HG02840 (cell line): ENCODE measurements around the gene MTHFD2.
"Not testable (repeated sequence)": the region's sequence is repeated elsewhere in the genome, so short reads cannot be mapped to it uniquely, and the experiment has no call there.

Experiments used
- ATAC-seq: cut with Tn5 transposase; IDR thresholded peaks from one replicate; pipeline ENCODE4 v1.9.1; 2021; ENCODE audit warnings: mild to moderate bottlenecking, moderate library complexity, moderate number of reproducible peaks; ENCODE audit not compliant: unreplicated experiment, low FRiP score

Gene MTHFD2

DNA sequence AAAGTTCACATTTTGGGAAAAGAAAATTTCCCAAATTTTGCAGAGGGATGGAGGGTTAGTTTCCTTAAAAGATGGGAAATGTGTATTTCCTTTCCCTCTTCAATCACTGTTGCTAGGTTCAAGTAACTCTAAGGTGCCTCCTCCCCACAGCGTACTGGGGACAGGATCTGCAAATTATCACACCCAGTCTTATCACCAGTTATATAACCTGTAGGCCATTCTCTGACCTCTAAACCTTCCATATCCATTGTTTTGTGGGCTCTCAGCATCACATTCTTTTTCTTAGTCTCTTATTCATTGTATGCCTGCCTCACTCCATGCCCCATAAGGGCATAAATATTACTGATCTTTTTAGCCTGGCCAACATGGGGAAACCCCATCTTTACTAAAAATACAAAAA is 3.6 kb upstream of the MTHFD2 start:
- ATAC-seq, result no peak

DNA sequence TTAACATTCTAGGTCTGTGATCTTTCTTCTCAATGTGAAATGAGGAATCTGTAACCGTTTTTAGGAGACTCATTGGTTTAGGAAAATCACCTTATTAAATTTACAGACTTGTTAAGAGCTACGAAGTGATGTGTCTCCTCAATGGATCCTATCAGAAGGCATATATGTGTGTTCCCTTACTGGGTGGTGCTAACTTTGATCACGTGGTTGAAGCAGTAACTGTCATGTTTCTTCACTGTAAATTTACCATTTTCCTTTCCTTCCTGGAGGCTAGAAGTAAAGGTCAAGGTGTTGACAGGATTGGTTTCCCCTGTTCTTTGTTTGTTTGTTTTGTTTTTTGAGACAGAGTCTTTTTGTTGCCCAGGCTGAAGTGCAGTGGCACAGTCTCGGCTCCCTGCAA is 1.4 kb upstream of the MTHFD2 start:
- no peak for ATAC-seq

- ATAC-seq, result no peak
Measured at GRCh38 chr2:74198023-74198460, 373 bp upstream of the MTHFD2 start.

GRCh38 chr2:74199275-74199701 is 873 bp downstream of the MTHFD2 start:
- no peak for ATAC-seq

DNA sequence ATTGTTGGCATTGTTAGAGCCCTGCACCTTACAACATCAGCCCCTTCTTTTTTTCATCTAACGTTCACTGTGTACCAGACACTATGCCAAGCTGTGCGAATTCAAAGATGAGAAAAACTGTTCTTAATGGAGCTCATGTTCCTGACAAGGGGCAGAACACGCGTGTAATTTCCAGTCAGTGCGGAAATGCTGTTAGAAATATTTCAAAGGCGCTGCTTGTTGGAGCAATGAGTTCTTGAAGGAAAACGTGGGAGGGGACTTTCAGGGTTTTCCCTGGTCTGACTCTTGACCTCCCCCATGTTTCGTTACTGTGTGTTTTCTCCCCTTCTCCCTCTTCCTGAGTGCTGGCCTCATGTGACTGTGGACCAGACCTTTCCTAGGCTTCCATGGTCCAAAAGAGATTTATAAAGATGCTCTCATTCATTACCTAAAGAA is 1.5 kb downstream of the MTHFD2 start:
- ATAC-seq, result no peak

- no peak for ATAC-seq
Measured at GRCh38 chr2:74201196-74201595, 2.8 kb downstream of the MTHFD2 start.

DNA sequence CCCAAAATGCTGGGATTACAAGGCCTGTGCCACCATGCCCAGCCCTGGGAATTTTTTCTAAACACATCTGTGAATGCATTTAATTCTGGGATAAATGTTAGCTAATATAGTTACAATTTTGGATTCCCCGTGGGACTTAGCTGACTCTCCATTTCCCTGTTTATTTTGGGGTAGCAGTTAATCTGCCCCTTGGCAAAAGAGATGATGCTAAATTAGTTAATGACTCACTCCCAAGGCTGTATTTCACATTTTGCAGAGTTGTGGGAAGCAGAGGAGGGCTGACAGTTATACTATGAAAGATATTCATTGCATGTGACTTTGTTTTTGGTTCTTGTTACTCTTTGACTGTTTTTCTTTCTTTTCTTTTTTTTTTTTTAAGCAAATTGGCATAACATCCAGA is 3.2 kb downstream of the MTHFD2 start:
- ATAC-seq, result no peak

- no peak for ATAC-seq
Measured at GRCh38 chr2:74204436-74204835, 6.0 kb downstream of the MTHFD2 start.

- no peak for ATAC-seq
Measured at GRCh38 chr2:74205113-74205512, 6.7 kb downstream of the MTHFD2 start.

DNA sequence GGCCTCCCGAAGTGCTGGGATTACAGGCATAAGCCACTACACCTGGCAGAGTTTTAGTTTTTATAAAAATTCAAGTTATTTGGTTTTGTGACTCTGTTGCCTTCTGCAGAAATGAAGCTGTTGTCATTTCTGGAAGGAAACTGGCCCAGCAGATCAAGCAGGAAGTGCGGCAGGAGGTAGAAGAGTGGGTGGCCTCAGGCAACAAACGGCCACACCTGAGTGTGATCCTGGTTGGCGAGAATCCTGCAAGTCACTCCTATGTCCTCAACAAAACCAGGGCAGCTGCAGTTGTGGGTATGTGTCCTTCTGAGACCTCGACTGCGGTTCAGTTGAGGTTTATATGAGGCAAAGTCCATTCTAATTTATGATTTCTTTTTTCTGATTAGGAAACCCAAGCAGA is 7.2 kb downstream of the MTHFD2 start:
- no peak for ATAC-seq

- ATAC-seq, result peak; percentile 77
Measured at GRCh38 chr2:74206180-74206688, 7.8 kb downstream of the MTHFD2 start.

DNA sequence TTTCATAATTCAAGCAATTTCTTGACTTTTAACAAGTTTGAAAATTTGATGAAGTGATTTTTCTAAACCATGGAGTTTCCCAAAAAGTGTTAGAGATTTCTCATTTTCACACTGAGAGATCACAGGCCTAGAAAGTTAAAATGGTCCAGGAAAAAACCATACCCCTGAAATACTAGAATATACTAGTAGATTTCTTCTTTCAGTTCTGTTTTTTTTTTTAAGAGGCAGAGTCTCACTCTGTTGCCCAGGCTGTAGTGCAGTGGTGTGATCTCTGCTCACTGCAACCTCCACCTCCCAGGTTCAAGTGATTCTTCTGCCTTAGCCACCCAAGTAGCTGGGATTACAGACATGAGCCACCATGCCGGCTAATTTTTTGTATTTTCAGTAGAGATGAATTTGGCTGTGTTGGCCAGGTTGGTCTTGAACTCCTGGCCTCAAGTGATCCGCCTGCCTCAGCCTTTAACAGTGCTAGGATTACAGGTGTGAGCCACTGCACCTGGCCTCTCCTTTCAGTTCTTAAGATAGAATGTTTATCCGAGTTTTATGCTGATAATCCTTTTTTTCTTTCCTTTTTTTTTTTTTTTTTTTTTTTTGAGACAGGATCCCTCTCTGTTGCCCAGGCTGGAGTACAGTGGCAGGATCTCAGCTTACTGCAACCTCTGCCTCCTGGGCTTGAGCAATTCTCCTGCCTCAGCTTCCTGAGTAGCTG is 14.4 kb downstream of the MTHFD2 start:
- no peak for ATAC-seq

DNA sequence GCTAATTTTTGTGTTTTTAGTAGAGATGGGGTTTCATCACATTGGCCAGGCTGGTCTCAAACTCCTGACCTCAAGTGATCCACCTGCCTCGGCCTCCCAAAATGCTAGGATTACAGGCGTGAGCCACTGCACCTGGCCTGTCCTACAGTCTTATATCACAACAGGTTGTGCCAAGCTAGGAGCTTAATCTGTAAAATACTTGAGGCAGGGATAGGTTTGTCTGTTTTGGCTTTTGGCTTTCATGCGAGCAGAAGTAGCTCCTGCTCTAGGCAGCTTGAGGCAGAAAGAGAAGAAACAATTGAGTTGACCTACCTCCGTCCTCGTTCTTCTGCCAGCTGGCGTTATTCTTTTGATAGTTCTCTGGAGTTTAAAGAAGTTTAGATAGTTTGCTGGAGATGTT is 17.4 kb downstream of the MTHFD2 start:
- ATAC-seq, result not testable (repeated sequence)

DNA sequence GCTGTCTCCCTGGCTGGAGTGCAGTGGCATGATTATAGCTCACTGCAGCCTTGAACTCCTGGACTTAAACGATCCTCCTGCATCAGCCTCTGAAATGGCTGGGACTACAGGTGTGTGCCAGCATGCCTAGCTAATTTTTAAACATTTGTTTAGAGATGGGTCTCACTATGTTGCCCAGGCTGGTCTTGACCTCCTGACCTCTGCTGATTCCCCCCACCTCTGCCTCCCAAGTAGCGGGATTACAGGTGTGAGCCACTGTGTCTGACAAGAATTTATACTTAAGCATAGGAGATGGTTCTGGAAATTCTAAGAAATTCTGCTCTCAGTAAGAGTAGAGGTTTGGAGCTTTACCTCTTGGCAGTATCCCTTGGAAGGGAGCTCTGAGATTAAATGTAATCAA is 18.2 kb downstream of the MTHFD2 start:
- no peak for ATAC-seq

GRCh38 chr2:74219846-74220486 is 21.6 kb downstream of the MTHFD2 start:
- ATAC-seq, result no peak

GRCh38 chr2:74221091-74221490 is 22.7 kb downstream of the MTHFD2 start:
- no peak for ATAC-seq

- ATAC-seq, result no peak
Measured at GRCh38 chr2:74221604-74222299, 23.3 kb downstream of the MTHFD2 start.

GRCh38 chr2:74222300-74222650 is 23.9 kb downstream of the MTHFD2 start:
- no peak for ATAC-seq

- no peak for ATAC-seq
Measured at GRCh38 chr2:74223941-74224770, 25.7 kb downstream of the MTHFD2 start.

DNA sequence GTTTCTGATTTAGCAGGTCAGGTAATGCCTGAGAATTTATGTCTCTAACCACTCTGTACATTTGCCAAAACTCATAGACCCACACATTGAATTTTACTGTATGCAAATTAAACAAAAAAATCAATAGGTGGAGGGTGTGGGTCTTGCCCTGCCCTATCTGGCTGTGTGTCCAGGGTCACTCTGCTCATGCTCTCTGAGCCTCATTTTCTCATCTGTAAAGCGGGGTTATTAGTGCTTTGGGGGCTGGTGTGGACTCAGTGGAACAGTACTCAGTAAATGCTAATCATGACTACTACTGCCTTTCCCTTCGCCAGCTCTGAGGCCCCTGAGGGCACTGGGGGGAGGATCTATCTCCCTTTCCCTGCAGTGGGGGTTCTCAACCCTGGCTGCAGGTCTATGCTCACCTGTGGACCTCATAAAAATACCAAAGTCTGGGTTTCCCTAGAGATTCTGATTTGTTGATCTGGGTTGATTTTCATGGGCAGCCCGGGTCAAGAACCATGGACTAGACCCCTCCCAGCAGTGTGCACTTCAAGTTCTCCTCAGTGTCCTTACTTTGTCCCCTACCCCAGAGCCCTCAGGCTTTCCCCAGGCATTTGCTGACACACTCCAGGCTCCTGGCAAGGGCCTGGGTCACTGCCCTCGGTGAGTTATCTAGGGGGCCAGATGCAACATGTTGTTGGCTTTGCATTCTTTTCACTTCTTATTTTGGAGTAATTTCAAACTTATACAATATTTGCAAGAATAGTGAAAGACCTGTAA is 27.5 kb downstream of the MTHFD2 start:
- no peak for ATAC-seq
